Stimulated activated naive CD8-positive, alpha-beta T cell treated with anti-CD3 and anti-CD28 coated beads, Interleukin-15, amount 100 ng/mL, for 72 hours (primary cell): ENCODE measurements around the gene OR7C2.
A peak's percentile ranks its signal among the peaks of the same experiment; 100 is the strongest.
"Not testable (repeated sequence)": the region's sequence is repeated elsewhere in the genome, so short reads cannot be mapped to it uniquely, and the experiment has no call there.

ENCODE experiments used
- ATAC-seq: fragments of 150-1000 bp; cut with Tn5 transposase; 2 replicates; pipeline ENCODE4 v1.10.0; 2021; ENCODE audit warnings: mild to moderate bottlenecking, moderate library complexity
- DNase-seq, 2 donors: peaks; one replicate each; pipeline ENCODE4 v3.0.0; 2021 to 2022
- H3K27ac Mint-ChIP-seq, 2 donors: one replicate each; pipeline ENCODE4 v1.8.0; 2022; ENCODE audit warnings: mild to moderate bottlenecking in 2 of 2, mixed read lengths in 2 of 2, moderate library complexity in 2 of 2
- H3K27me3 Mint-ChIP-seq: one replicate; pipeline ENCODE4 v1.8.0; 2022; ENCODE audit warnings: mixed read lengths
- H3K4me1 Mint-ChIP-seq: one replicate; pipeline ENCODE4 v1.8.0; 2022; ENCODE audit warnings: mild to moderate bottlenecking, mixed read lengths
- H3K4me3 Mint-ChIP-seq, 2 donors: one replicate each; pipeline ENCODE4 v1.8.0; 2022; ENCODE audit warnings: mild to moderate bottlenecking in 2 of 2, mixed read lengths in 2 of 2, moderate library complexity in 1 of 2
- H3K9me3 Mint-ChIP-seq, 2 donors: one replicate each; pipeline ENCODE4 v1.8.0; 2022; ENCODE audit warnings: mixed read lengths in 2 of 2

OR7C2 gene

GRCh38 chr19:14941189-14941588, at the start of gene OR7C2:
OR7C2 (plus strand) TSS chr19:14941489; CDS start chr19:14941489, 0 bp downstream.
- no peaks in the 10 kb centered on the region for H3K9me3 Mint-ChIP-seq
- no peak for ATAC-seq
- H3K4me3 Mint-ChIP-seq, result no peak within 1 kb of the TSS
- H3K27me3 Mint-ChIP-seq, result peaks cover 4% of the 10 kb centered on the region
- H3K4me1 Mint-ChIP-seq, result peaks cover 6% of the 10 kb centered on the region
- no peak within 1 kb of the TSS for H3K27ac Mint-ChIP-seq
- no peak for DNase-seq

GRCh38 chr19:14901675-14902260, 39.5 kb upstream of the OR7C2 start:
- no peak for ATAC-seq
- no peak overlapping the region for H3K4me3 Mint-ChIP-seq
- H3K9me3 Mint-ChIP-seq, result no peaks in the 10 kb centered on the region
- H3K27ac Mint-ChIP-seq, result peak overlapping the region in 1 of 2 donors; percentile 35
- peaks cover 36% of the 10 kb centered on the region for H3K27me3 Mint-ChIP-seq
- DNase-seq, result no peak
- H3K4me1 Mint-ChIP-seq, result no peaks in the 10 kb centered on the region

DNA sequence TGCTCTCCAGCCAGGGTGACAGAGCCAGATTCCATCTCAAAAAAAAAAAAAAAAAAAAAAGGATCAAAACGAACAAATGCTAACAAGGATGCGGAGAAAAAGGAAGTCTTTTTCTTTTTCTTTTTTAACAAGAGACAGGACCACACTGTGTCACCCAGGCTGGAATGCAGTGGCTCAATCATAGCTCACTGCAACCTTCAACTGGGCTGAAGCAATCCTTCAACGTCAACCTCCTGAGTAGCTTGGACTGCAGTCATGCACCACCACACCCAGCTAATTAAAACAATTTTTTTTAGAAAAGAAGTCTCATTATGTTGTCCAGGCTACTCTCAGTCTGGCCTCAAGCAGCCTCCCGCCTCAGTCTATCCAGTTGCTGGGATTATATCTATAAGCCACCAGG, 34.6 kb upstream of the OR7C2 start:
- Mint-ChIP-seq H3K4me3 (no peak overlapping the region), H3K27me3 (peaks cover 28% of the 10 kb centered on the region), H3K9me3 (no peaks in the 10 kb centered on the region), H3K27ac (peak overlapping the region in 1 of 2 donors; percentile 62), H3K4me1 (no peaks in the 10 kb centered on the region)
- ATAC-seq (no peak), DNase-seq (no peak)

DNA sequence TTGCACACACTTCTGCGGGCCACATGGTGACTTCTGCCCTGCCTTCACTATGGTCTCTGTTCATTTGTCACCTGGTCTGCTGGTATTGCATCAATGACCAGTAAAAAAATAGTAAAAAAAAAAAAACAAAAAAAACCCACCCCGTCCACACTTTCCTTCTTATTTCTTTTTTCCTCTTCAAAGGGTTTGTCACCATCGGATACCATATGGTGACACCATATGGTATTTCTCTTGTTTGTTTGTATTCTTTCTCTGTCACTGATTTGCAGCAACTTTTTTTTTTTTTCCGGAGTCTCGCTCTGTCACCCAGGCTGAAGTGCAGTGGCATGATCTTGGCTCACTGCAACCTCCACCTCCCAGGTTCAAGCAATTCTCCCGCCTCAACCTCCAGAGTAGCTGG, 26.2 kb upstream of the OR7C2 start:
- Mint-ChIP-seq H3K9me3 (peaks cover 10 to 11% of the 10 kb centered on the region in 2 donors), H3K27me3 (peaks cover 45% of the 10 kb centered on the region), H3K27ac (no peak overlapping the region), H3K4me1 (no peaks in the 10 kb centered on the region), H3K4me3 (no peak overlapping the region)
- no peak for ATAC-seq
- DNase-seq, result no peak

DNA sequence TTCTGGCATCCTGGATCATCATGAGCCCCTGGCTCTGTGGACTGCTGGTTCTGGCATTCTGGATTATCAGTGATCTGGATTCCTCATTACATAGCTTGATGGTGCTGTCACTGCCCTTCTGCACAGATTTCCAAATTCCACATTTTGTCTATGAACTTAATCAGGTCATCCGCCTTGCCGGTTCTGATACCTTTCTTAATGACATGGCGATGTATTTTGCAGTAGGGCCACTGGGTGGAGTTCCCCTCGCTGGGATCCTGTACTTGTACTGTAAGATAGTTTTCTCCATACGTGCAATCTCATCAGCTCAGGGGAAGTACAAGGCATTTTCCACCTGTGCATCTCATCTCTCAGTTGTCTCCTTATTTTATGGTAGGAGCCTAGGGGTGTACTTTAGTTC, 24.4 kb upstream of the OR7C2 start:
- Mint-ChIP-seq H3K27ac (no peak overlapping the region), H3K4me1 (no peaks in the 10 kb centered on the region), H3K4me3 (no peak overlapping the region), H3K9me3 (peaks cover 10 to 11% of the 10 kb centered on the region in 2 donors), H3K27me3 (peaks cover 45% of the 10 kb centered on the region)
- DNase-seq, result no peak
- ATAC-seq, result no peak

DNA sequence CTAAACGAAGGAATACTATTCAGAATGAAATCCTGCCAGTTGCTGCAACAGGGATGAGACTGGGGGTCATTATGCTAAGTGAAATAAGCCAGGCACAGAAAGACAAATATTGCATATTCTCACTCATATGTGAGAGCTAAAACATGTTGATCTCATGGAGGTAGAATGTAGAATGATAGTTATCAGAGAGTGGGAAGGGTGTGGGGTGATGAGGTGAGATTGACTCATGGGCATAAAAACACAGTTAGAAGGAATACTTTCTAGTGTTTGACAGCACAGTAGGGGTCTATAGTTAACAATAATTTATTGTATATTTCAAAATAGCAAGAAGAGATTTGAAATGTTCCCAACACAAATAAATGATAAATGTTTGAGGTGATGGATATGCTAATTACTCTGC, 7.8 kb upstream of the OR7C2 start:
- Mint-ChIP-seq H3K4me3 (no peak overlapping the region), H3K4me1 (no peaks in the 10 kb centered on the region), H3K9me3 (peaks cover 0 to 4% of the 10 kb centered on the region in 2 donors), H3K27me3 (peaks cover 8% of the 10 kb centered on the region), H3K27ac (no peak overlapping the region)
- no peak for DNase-seq
- ATAC-seq, result no peak

- Mint-ChIP-seq H3K4me1 (peaks cover 6% of the 10 kb centered on the region), H3K4me3 (no peak overlapping the region), H3K27me3 (peaks cover 8% of the 10 kb centered on the region), H3K27ac (no peak overlapping the region), H3K9me3 (no peaks in the 10 kb centered on the region)
- no peak for ATAC-seq
- no peak for DNase-seq
Measured at GRCh38 chr19:14940266-14940665, 1.0 kb upstream of the OR7C2 start.

DNA sequence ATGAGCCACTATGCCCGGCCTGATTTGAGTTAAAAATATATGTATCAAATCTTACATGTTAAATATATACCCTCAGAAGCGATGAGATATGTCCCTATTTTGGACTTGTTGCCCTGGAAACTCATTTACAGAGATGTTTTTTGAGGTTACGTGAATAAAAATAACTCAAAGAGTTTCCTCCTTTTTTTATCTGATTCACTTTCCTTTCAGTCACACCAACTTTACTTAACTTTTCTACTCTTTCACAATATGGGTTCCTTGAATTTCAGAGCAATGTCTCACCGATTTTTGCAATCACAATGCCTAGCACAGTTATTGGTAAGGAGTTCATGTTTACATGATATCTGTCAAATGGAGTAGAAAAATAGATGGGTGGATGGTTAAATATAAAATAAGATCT, 2.3 kb downstream of the OR7C2 start:
- H3K4me3 Mint-ChIP-seq, result no peak overlapping the region
- ATAC-seq (no peak), DNase-seq (no peak)
- H3K27ac Mint-ChIP-seq, result peak overlapping the region in 1 of 2 donors; percentile 28
- H3K9me3 Mint-ChIP-seq, result no peaks in the 10 kb centered on the region
- peaks cover 6% of the 10 kb centered on the region for H3K4me1 Mint-ChIP-seq
- H3K27me3 Mint-ChIP-seq, result no peaks in the 10 kb centered on the region

GRCh38 chr19:14944456-14944855, 3.2 kb downstream of the OR7C2 start:
- no peak for DNase-seq
- H3K4me1 Mint-ChIP-seq, result peaks cover 6% of the 10 kb centered on the region
- no peak overlapping the region for H3K4me3 Mint-ChIP-seq
- no peaks in the 10 kb centered on the region for H3K9me3 Mint-ChIP-seq
- H3K27me3 Mint-ChIP-seq, result no peaks in the 10 kb centered on the region
- H3K27ac Mint-ChIP-seq, result no peak overlapping the region
- no peak for ATAC-seq

DNA sequence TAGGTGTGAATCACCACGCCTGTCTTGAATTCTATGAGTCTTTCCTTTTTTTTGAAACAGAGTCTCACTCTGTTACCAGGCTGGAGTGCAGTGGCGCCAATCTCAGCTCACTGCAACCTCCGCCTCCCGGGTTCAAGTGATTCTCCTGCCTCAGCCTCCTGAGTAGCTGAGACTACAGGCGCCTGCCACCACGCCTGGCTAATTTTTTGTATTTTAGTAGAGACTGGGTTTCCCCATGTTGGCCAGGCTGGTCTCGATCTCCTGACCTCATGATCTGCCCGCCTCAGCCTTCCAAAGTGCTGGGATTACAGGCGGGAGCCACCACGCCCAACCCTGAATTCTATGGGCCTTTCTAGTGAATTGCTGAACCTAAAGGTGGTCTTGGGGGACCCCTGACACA, 8.1 kb downstream of the OR7C2 start:
- not testable (repeated sequence) for H3K4me1 Mint-ChIP-seq, ATAC-seq, H3K27me3 Mint-ChIP-seq, H3K27ac Mint-ChIP-seq, DNase-seq, H3K4me3 Mint-ChIP-seq, H3K9me3 Mint-ChIP-seq

DNA sequence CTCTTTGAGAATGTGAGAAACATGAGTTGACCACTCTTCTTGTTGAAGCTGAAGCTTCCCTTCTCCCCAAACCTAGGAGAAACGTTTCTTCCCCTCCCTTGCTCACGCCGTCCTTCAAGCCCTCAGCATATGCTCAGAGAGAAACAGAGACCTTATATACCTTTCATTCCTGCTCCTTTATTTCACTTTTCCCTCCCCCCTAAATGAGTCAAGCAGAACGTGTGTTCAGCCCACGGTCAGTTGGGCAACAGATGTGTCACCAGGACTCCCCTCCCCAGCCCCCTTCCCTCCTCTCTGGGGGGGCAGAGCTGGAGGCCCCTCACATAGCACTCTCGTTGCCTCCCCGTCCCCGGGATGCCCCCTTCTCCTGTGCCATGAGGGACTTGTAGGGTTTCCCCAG, 8.6 kb downstream of the OR7C2 start:
- H3K9me3 Mint-ChIP-seq, result no peaks in the 10 kb centered on the region
- H3K27me3 Mint-ChIP-seq, result peaks cover 8% of the 10 kb centered on the region
- no peak for ATAC-seq

GRCh38 chr19:14950421-14950820, 9.1 kb downstream of the OR7C2 start:
- no peak overlapping the region for H3K4me3 Mint-ChIP-seq
- ATAC-seq, result no peak

More for the DNA sequence above, 8.6 kb downstream of the OR7C2 start:
- no peak for DNase-seq
- Mint-ChIP-seq H3K4me3 (no peak overlapping the region), H3K4me1 (no peaks in the 10 kb centered on the region), H3K27ac (no peak overlapping the region)

DNA sequence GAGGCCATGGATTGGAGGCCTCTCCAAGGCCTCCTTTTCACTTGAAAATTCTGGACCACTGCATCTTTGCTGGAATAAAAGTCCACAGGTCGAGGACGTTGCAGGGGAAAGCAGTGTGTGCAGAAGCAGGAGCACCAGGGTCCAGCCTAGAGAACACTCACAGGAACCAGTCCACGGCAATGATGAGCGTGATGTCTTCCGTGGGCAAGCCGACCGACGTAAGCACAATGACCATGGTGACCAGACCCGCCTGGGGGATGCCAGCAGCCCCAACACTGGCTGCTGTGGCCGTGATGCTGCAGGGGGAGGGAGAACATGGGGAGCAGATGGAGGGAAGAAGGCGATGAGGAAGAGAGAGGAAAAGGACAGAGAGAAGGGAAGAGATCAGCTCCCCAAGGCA, 11.5 kb downstream of the OR7C2 start:
- ATAC-seq (no peak), DNase-seq (no peak)

More at GRCh38 chr19:14950421-14950820, 9.1 kb downstream of the OR7C2 start:
- H3K27me3 Mint-ChIP-seq, result peaks cover 8% of the 10 kb centered on the region
- peak overlapping the region in 1 of 2 donors; percentile 42 for H3K27ac Mint-ChIP-seq
- H3K9me3 Mint-ChIP-seq, result no peaks in the 10 kb centered on the region
- no peaks in the 10 kb centered on the region for H3K4me1 Mint-ChIP-seq
- DNase-seq, result no peak

DNA sequence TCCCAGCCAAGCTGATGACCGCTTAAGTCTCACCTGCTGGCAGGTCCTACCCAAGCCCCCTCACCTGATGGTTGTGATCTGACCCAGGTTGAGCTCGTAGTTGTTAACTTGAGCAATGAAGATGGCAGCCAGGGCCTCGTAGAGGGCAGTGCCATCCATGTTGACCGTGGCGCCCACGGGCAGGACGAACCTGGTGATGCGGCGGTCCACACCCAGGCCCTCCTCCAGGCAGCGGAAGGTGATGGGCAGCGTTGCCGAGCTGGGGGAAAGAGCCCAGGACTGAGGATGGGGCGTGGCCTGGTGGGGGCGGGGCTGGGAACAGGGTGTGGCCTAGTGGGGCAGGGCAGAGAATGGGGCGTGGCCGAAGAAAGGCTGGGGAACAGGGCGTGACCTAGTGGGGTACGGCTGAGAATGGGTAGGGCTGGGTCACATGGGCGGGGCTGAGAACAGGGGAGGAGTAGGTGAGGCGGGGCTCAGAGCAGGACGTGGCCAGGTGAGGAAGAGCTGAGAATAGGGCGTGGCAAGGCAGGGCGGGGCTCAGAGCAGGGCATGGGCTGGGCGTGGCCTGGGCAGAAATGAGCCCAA, 12.9 kb downstream of the OR7C2 start:
- peaks cover 8% of the 10 kb centered on the region for H3K27me3 Mint-ChIP-seq
- no peak overlapping the region for H3K4me3 Mint-ChIP-seq
- no peaks in the 10 kb centered on the region for H3K4me1 Mint-ChIP-seq
- DNase-seq, result no peak
- H3K9me3 Mint-ChIP-seq, result peaks cover 11 to 19% of the 10 kb centered on the region in 2 donors
- no peak for ATAC-seq
- no peak overlapping the region for H3K27ac Mint-ChIP-seq

More for the DNA sequence above, 11.5 kb downstream of the OR7C2 start:
- Mint-ChIP-seq H3K27ac (no peak overlapping the region), H3K4me1 (no peaks in the 10 kb centered on the region), H3K4me3 (no peak overlapping the region), H3K27me3 (peaks cover 8% of the 10 kb centered on the region), H3K9me3 (peaks cover 11 to 18% of the 10 kb centered on the region in 2 donors)

- Mint-ChIP-seq H3K9me3 (peaks cover 11 to 30% of the 10 kb centered on the region in 2 donors), H3K4me1 (no peaks in the 10 kb centered on the region), H3K27me3 (peaks cover 8% of the 10 kb centered on the region), H3K4me3 (no peak overlapping the region), H3K27ac (no peak overlapping the region)
- ATAC-seq (no peak), DNase-seq (no peak)
Measured at GRCh38 chr19:14957464-14957863, 16.2 kb downstream of the OR7C2 start.

DNA sequence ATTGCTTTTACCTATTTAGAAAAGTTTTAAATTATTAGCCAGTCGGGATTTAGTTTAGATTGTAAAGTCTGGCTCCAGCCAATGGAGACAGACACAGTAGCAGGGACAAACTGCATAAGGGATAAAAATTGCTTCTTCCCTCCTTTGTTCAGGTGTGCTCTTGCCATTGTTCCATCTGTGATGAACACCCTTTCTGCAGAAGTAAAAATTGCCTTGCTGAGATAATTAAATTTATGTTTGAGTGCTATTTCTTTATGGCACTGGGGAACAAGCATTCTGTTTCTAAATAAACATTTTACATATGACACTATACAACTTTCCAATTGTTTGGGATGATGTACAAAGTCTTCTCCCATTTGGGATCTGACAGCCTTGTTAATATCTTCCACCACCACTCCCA, 18.0 kb downstream of the OR7C2 start:
- Mint-ChIP-seq H3K27ac (no peak overlapping the region), H3K9me3 (peaks cover 11 to 30% of the 10 kb centered on the region in 2 donors), H3K4me3 (no peak overlapping the region), H3K27me3 (no peaks in the 10 kb centered on the region), H3K4me1 (no peaks in the 10 kb centered on the region)
- ATAC-seq, result no peak
- DNase-seq, result no peak
